GM19467 (cell line): Measurements from ENCODE around the gene GIMAP2.
"Not testable (repeated sequence)": the region's sequence is repeated elsewhere in the genome, so short reads cannot be mapped to it uniquely, and the experiment has no call there.

Experiments
- ATAC-seq: cut with Tn5 transposase; IDR thresholded peaks from one replicate; pipeline ENCODE4 v1.9.1; 2021; ENCODE audit warnings: mild to moderate bottlenecking, moderate library complexity; ENCODE audit not compliant: unreplicated experiment

GIMAP2 gene

DNA sequence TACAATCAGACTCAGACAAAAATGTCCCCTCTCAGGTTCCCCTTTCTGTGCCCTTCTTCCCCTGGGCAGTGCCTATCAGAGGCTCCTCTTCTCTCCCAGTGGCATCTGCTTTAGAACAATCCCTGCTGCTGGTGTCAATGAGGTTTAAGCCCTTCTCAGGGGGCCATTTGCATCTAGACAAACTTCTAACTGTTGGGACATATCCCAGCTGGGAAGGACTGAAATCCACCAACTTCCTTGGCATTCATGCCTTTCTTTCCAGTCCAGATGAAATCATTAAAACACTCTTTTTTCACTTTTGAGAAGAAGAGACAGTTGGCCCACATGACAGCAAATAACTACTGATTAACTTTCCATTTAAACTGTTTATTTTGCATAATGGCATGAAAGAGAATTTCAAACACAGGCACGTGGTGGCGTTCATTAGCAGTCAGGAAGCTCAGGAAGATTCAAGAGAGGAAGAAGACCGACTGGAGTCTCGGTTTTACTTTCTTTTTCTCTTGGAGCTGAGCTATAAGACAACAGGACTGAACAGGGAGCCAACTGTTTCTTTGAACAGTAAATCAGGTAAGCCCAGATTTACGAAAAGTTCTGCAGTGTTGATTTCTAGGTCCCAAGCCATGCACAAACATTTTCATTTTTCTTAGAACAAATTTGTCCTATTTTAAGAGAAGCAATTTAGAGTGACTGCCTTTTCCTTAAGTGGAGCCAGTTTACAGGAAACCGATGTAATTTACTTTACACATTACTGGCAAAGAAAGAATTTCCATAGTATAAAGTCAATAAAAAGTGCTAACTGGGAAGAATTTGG, at the start of gene GIMAP2:
Gene GIMAP2 (plus strand): TSS at position 488 of the 811 bp plus-strand sequence. CDS start 1,354 bp downstream, outside the sequence.
- ATAC-seq, result peak; percentile 95

DNA sequence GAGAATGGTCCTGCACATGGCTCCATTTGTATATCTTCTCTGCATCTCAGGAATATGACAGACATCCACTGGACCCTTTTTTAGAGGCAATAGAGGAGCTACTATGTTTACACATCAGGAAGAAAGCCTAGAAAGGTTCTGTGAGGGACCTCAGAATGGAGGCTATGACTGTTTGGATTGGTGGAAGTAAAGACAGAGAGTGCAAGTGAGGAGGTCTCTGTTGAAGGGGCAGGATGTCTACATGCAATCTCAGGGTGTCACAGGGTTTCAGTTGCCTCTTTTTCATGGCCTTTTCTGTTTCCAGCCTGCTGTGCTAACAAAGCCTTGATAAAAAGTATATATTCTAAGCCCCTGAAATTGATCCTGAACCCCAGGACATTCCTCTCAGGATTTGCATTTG, 43.7 kb upstream of the GIMAP2 start:
- ATAC-seq, result no peak

DNA sequence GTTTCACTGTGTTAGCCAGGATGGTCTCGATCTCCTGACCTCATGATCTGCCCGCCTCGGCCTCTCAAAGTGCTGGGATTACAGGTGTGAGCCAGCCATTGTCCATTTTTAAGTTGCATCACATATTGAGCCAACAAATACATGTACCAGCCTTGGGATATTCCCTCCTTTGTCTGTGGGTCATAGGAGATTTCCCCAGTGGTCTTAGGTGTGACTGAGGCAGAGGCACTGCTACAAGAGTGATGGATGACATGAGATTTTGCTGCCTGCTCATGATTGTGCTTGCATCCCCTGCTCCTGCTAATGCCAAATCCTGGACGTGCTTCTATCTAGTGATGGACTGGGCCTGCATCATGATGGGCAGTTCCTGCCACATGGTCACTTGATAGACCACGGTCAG, 42.6 kb upstream of the GIMAP2 start:
- ATAC-seq, result no peak

DNA sequence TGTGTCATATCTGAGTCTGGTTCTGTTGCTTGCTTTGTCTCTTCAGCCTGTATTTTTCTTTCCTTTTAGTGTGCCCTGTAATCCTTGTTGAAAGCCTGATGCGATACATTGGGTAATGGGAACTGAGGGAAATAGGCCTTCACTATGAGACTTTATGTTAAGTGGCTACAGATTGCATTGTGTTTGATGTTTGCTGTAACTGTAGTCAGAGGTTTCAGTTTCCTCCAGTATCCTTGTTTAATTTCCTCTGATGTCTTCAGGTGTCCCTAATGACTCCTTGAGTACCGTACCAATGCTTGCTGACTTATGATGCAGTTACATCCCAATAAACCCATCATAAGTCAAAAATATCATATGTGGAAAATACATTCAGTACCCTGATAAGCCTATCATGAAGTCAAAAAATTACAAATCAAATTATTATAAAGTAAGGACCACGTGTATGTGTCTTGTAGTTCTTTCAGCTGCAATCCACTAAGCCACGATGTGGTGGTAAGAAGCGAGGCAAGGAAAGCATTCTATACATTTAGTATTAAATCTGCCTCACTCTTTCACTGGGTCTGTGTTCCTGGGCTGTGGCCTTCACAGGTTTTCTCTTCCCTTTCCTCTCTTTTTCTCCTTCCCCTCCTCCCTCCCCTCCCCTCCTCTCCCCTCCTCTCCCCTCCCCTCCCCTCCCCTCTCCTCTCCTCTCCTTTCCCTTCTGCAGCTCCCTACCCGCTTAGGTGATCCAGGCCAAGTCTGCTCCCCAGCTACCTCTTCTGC, 40.1 kb upstream of the GIMAP2 start:
- no peak for ATAC-seq

DNA sequence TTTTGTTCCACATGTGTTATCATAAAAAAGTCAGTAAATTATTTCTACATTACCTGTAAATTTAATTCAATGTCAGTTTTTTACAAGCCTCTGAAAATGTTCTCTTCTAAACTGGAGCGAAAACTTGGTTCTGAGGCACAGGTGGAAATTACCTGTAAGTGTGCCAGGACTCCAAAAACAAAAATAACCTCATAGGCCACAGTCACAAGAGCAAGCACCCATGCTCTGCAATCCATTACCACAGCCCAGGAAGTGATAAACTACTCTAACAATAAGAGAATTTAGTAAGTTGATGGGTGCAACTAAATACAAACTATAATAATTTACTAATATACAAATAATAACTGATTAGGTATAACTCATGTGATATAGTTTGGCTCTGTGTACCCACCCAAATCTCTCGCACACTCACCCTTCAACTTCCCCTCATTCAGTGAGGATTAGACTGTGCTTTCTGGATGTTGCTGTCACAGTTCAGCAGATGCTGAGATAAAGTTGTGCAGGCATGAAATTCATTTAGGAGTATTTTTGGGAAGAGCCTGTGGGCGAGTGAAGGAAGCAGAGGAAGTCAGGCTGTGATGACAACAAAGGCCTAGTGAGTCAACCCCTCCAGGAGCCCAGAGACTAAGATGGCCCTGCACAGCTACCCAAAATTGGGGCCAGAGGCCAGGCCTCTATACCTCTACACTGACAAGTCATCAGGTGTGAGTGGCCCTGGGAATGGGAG, 37.0 kb upstream of the GIMAP2 start:
- no peak for ATAC-seq

DNA sequence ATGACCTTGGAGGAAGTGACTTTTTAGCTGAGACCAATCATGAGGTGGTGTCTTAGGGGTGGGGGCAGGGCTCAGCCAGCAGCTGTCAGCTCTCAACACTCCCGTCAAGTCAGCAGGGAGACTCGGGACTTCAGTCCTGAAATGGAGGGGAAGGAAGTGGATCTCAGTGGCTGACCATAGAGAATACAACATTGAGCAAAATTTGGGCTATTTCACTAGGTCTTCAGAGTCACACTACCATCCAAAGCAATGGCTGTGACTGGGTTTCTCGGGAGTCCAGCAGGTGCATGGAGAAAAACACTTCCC, 36.5 kb upstream of the GIMAP2 start:
- no peak for ATAC-seq

DNA sequence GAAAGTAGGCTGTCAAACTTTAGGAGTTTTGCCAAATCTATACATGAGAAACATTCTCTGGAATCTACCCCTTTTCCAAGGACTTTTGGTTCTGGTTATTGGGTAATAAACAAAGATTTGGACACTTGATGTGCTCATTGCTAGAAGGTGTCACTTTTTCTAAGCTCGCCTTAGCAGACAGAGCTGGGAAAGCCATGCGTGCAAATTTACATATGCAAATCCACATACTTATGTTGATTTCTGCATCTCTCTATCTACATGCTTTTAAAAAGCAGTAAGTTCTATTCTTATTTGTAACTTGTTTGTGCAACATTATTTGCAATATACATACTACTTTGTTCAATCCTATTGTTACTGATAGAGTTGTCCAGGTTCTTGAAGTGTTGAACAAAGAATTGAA, 30.8 kb upstream of the GIMAP2 start:
- no peak for ATAC-seq

DNA sequence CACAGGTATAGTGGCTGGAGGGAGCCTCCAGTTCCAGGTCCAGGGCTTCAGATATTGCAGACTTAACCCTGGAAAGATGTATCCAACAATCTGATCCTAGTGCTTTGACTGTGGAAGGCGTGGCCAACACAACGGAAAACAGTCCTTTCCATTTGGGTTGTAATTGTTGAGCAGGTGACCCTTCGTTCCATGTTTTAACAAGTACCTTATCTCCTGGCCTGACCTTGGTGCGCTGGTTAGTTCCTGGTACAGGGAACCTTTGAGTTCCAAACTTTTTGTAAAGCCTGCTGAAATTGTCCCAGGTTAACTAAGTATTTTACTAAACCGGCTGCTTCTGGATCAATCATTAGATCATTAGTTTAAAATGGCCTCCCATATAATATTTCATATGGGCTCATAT, 29.5 kb upstream of the GIMAP2 start:
- ATAC-seq, result no peak

DNA sequence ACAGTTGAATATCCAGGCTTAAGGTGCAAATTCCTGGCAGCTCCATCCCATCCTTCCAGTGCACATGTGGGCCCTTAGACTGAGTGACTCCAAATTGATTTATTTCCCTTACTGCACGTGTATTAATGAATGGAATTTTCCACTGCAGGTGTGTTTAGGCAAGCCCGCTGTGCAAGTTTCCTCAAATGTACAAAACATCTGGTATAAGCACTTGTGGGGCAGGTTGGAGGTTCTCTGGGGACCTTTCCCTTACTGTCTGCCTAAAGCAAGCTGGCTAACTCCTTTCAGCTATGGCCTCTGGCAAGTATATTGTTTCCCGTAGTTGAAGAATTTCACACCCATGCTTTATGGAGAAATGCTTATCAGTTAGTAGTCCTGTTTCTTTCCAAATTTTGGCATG, 28.0 kb upstream of the GIMAP2 start:
- no peak for ATAC-seq

DNA sequence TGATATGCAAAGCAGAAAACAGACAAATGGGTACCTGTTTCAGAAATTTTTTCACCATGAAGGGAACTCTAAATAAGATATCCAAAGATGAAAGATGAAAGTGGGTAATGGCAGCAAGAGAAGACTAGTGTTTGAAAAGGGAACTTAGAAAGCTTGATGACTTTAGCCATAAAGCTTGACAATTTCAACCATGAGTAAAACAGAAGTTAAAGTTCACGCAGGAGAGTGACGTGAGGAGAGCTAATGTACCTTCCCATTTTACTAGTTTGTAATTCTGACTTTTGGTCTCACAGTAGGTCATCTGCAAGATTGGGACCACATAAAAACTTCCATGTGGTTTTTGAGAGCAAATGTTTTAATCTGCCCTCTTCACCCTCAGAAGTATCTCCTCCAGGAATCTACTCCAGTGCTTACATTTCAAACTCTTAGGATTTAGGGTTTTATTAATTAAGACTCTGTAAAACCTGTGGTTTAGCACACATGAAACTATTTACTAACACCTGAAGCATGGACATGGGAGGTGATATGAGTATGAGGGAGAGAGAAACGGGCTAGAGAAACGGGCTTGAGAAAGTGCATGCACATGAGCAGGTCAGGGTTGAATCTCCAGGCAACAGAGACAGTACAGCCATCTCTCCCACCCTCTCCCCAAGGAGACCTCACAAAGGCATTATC, 24.4 kb upstream of the GIMAP2 start:
- no peak for ATAC-seq

DNA sequence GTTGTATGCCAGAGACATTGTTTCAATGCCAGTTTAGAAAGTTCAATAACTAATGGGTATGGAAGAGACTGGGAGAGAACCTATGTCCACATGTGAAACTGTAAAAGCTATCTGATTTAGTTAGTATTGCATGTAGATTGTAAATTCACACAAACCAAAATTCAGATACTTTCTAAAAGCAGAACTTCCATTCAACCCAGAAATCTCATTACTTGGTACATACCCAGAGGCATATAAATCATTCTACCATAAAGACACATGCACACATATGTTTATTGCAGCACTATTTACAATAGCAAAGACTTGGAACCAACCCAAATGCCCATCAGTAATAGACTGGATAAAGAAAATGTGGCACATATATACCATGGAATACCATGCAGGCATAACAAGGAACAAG, 22.7 kb upstream of the GIMAP2 start:
- ATAC-seq, result not testable (repeated sequence)

DNA sequence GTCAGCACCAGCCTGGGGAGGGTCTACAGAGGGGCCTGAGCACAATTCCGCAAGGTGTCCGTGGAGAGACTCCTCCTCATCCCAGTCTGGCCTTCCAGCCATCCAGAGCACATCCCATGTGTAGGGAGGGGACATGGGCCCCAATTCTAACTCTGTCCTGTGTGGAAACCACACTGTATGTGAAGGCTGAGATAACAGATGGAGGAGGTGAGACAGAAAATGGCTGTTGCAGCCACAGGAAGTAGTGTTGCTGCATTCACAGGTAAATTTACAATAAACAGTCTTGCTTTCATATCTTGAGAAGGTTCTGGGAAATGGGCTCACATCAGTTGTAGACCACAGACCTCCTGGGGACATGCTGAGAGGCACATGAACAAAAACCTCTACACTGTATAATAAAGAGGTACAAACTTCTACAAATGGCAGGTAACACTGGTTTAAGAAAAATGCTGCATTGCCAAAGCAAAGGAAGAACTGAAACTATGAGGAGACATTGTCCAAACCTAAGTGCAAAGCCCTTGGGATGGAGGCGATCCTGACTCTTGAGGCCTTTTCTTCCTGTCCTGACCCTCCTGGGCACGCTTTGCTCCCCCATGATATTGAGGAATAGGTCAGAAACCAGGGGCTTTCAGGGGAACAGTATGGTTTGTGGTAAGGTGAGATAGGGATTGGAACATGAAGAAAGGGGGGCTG, 21.6 kb upstream of the GIMAP2 start:
- ATAC-seq, result no peak

DNA sequence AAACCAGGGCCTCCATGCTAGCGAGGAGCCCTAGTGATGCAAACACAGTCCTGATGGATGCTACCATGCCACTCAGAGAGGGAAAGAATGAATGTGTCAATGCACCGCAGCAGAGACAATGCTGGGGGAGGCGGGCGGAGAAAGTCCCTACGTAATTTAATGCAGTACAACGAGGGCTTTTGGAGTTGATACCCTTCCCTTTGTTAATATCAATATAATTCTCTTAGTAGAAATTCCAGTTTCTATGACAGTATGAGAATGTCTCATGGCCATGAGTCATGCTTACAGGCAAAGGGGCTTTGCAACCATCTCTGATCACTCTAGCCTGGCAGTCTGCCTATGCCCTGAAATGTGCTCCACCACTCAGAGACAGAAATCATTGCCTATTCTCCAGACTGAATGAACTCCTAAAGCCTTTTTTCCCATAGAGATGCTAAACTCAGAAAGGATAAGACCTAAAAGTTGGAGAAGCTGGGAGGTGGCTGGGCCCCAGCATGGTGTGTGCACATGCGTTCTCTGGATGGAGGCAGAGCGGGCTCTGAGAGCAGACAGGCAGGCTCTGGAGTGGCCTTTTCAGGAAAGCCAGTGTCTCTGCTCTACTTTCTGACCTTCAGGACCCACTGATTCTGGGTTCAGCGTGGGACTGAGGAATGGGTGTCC, 20.3 kb upstream of the GIMAP2 start:
- no peak for ATAC-seq

DNA sequence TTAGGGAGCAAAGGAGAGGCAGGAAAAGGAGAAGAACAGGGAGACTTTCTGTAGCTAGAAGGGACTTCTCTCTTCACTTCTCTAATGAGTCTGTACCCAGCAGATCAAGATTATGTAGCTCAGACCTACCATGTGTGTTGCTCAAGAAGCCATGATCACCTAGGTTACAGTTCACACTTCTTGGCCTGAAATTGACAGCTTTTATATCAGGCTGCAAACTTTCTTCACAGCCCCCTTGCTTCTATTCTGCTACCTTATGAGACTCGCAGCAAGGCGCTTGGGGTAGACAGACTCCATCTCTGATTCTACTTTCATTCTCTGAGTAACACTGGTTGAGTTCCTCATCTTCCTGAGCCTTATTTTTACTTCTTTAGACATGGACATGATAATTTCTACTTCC, 19.6 kb upstream of the GIMAP2 start:
- ATAC-seq, result no peak

DNA sequence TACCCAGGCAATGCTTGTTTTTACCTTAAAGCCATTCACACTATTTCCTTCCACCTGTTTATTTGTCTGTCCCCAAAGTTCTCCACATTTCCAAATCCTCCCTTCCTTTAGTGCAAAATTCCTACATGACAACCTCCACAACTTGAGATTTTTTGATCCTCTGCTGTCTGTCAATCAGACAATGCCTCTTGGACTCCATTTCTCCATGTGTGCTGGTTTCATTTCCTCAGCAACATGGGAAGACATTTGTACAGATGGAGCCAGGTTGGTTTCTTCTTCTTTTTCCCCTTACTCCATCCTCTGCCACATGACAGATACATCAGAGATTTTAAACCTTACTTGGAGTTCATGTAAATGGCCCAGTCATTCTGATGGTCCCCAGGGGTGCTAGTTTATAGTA, 19.1 kb upstream of the GIMAP2 start:
- no peak for ATAC-seq

DNA sequence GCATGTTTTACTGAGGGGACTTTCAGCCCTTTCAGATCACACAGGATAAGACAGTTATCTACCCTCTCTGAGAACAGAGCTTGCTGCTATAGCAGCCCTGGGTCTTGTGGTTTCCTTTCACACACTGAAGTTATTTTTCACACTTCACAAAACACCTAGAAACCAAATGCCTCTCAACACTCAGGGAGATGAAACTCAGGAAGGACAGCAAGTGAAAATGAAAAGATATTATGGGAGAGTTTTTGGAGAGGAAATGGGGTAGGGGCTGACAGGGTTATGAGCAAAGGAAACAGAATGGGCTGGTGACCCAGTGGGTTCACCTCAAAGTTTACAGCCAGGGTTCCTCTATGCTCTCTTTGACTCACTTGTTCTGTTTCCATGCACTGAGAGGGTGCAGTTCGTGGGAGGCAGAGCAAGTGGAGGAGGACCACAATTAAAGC, 17.0 kb upstream of the GIMAP2 start:
- ATAC-seq, result peak; percentile 84

DNA sequence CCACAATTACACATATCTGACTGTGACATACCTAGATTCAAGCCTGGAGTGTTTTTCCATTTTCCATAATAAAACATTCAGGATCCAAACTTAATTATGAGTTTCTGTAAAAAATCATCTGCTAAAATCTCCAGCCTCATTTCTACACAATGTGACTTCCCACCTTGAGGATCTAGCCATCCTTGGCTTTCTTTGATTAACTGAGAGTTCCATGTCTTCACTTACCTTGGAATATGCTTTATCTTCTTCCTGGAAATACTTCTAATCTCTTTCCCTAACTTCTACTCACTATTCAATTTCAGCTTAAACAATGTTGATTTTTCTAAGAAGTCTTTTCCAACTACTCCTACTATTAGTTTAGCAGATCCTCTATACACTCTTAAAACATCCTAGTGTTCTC, 16.5 kb upstream of the GIMAP2 start:
- ATAC-seq, result no peak

DNA sequence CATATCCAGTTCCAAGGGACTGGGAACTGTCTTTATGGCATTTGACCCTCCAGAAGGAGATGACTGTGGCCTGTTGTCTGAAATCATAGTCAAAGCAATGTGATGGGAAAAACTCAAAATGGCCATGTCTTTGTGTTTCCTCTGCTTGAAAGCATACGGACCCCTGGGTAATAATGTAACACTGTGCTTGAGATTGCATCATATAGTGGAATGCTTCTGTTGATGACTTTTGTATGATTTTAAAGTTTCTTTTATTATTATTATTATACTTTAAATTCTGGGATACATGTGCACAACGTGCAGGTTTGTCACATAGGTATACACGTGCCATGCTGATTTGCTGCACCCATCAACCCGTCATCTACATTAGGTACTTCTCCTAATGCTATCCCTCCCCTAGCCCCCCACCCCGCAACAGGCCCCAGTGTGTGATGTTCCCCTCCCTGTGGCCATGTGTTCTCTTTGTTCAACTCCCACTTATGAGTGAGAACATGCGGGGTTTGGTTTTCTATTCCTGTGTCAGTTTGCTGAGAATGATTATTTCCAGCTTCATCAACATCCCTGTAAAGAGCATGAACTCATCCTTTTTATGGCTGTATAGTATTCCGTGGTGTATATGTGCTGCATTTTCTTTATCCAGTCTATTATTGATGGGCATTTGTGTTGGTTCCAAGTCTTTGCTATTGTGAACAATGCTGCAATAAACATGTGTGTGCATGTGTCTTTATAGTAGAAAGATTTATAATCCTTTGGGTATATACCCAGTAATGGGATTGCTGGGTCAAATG, 13.5 kb upstream of the GIMAP2 start:
- not testable (repeated sequence) for ATAC-seq

DNA sequence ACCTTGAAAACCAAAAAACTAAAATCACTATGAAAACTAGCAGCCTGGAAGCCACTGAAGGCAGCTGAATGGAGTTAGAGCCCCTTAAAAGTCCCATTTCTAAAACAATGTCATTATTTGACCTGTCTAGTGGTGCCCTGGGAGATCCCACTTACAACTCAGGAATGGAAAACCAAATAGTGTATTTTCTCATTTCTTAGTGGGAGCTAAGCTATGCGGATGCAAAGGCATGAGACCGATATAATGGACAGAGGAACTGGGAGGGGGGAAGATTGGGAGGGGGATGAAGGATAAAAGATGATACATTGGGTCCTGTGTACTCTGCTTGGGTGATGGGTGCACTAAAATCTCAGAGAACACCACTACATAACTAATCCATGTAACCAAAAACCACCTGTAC, 9.8 kb upstream of the GIMAP2 start:
- no peak for ATAC-seq
